Lower leg skin (tissue), 3 donors: ENCODE results near the gene TMEM52B.
A peak's percentile ranks its signal among the peaks of the same experiment; 100 is the strongest.

ENCODE experiments used
- POLR2A ChIP-seq, 2 donors: fragments of 450-650 bp; IDR thresholded peaks; one replicate each; pipeline ENCODE4 v1.6.1; 2016 to 2017; ENCODE audit warnings: antibody characterized with exemption in 2 of 2, mild to moderate bottlenecking in 1 of 2, moderate library complexity in 1 of 2
- TF ChIP-seq, protein P1 (sequence below), 3 donors: fragments of 450-650 bp; IDR thresholded peaks; one replicate each; pipeline ENCODE4 v1.5.1; 2016; ENCODE audit warnings: antibody characterized with exemption in 3 of 3, mild to moderate bottlenecking in 3 of 3, moderate library complexity in 2 of 3

DNA sequence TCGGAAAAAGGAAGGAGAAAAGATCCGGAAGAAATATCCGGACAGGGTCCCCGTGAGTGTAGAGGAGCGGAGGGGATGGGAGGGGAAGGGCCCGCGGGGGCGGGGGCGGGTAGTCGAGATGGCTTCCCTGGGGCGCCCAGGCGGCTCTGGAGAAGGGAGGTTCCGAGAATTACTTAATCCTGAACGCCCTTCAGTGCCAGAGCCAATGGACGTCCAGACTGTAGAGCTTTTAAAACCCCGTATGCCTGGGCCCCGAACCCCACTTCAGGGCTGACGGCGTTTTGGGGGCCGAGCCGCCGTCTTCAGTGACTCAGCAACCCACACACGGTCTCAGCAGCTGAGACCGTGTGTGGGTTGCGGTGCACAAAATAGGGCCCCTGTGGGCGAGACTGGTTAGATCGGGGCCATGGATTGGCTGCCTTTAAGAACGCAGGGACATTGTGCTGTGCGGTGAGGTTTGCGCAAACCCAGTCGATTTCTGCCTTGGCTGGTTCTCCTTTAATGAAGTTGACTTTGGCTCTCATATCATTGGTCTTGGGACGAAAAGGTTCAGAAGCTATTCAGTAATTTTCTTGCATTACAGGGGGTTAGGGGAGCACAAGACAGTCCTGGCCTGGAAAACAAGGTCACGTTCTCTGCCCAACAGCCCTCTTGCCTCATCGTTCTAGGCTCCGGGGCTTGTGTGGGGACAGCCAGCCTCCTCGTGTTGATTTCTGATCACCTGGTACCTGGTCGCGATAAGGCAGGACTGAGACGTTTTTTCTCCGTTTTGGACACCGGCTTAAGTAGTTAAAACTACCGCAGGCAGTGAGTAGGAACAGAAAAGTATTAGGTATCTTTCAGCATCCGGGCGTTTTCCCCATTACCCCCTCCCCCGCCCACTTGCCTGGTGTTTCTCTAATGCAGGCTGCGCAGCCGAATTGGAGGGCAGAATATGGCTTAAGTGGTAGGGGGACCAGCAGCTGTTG, 34.6 kb downstream of the TMEM52B start:
- TF ChIP-seq, protein P1, sequence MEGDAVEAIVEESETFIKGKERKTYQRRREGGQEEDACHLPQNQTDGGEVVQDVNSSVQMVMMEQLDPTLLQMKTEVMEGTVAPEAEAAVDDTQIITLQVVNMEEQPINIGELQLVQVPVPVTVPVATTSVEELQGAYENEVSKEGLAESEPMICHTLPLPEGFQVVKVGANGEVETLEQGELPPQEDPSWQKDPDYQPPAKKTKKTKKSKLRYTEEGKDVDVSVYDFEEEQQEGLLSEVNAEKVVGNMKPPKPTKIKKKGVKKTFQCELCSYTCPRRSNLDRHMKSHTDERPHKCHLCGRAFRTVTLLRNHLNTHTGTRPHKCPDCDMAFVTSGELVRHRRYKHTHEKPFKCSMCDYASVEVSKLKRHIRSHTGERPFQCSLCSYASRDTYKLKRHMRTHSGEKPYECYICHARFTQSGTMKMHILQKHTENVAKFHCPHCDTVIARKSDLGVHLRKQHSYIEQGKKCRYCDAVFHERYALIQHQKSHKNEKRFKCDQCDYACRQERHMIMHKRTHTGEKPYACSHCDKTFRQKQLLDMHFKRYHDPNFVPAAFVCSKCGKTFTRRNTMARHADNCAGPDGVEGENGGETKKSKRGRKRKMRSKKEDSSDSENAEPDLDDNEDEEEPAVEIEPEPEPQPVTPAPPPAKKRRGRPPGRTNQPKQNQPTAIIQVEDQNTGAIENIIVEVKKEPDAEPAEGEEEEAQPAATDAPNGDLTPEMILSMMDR (IDR thresholded peaks at IDR 0.05) = no peak
- TF ChIP-seq POLR2A (IDR thresholded peaks at IDR 0.05) = peak in 1 of 2 donors; percentile 43
